ENCODE results near the gene ZNF615.
"Not testable (repeated sequence)": the region's sequence is repeated elsewhere in the genome, so short reads cannot be mapped to it uniquely, and the experiment has no call there.

Gene ZNF615

DNA sequence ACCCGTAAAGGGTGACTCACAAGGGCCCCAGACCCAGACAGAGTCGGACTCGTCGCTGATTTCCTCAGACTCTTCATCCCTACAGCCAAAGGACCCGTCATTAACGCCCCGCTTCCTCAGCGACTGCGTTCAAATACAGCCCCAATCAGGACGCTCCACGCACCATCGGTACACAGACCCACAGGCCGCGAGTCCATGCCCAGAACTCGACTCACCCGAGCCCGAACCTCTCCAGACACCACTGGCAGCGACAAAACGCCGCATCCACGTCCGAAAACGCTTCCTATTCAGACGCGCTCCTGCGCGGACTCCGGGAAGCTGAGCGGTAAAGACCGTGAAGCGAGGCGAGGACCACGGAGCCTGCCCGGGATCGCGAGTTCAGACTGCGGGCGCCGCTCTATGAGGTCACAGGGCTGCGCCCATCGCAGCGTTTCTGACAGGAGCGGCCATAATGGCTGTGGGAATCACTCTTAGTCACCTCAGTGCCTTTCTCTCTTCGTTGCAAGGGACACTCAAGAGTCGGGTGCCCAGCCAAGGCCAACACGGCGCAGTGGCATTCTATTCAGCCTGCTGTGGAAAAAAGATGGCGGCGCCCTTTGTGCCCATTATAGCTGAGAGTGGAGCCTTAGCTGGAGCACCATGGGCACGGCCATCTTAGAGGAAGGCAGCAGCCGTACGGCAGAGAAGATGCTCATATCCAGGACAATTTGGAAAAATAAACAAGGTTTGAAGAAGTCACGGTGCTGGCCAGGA, 20.2 kb upstream of the ZNF615 start, which contains the start of gene ZNF614:
Gene ZNF614, minus strand, starts transcription at position 353 of the 753 bp plus-strand sequence. CDS start 2,634 bp downstream, outside the sequence.
- peak within 1 kb of the TSS; percentile 95 for H3K4me3 ChIP-seq (ENCODE audit: control insufficient read depth, low read depth, low read length)
- TF ChIP-seq, protein P1, sequence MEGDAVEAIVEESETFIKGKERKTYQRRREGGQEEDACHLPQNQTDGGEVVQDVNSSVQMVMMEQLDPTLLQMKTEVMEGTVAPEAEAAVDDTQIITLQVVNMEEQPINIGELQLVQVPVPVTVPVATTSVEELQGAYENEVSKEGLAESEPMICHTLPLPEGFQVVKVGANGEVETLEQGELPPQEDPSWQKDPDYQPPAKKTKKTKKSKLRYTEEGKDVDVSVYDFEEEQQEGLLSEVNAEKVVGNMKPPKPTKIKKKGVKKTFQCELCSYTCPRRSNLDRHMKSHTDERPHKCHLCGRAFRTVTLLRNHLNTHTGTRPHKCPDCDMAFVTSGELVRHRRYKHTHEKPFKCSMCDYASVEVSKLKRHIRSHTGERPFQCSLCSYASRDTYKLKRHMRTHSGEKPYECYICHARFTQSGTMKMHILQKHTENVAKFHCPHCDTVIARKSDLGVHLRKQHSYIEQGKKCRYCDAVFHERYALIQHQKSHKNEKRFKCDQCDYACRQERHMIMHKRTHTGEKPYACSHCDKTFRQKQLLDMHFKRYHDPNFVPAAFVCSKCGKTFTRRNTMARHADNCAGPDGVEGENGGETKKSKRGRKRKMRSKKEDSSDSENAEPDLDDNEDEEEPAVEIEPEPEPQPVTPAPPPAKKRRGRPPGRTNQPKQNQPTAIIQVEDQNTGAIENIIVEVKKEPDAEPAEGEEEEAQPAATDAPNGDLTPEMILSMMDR (conservative IDR thresholded peaks at IDR 0.05; ENCODE audit: control insufficient read depth, insufficient read depth, low read depth, low read length): no peak
- peak; percentile 86 for DNase-seq (ENCODE audit: low read depth)

DNA sequence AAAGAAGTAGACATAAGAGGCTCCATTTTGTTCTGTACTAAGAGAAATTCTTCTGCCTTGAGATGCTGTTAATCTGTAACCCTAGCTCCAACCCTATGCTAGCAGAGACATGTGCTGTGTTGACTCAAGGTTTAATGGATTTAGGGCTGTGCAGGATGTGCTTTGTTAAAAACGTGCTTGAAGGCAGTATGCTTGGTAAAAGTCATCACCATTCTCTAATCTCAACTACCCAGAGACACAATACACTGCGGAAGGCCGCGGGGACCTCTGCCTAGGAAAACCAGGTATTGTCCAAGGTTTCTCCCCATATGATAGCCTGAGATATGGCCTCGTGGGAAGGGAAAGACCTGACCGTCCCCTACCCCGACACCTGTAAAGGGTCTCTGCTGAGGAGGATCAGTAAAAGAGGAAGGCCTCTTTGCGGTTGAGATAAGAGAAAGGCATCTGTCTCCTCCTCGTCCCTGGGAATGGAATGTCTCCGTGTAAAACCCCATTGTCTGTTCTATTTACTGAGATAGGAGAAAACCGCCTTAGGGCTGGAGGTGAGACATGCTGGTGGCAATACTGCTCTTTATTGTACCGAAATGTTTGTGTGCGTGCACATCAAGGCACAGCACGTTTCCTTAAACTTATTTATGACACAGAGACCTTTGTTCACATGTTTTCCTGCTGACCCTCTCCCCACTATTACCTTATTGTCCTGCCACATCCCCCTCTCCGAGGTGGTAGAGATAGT, 18.4 kb upstream of the ZNF615 start:
- DNase-seq (ENCODE audit: low read depth); H3K4me3 ChIP-seq (ENCODE audit: control insufficient read depth, low read depth, low read length): not testable (repeated sequence)

DNA sequence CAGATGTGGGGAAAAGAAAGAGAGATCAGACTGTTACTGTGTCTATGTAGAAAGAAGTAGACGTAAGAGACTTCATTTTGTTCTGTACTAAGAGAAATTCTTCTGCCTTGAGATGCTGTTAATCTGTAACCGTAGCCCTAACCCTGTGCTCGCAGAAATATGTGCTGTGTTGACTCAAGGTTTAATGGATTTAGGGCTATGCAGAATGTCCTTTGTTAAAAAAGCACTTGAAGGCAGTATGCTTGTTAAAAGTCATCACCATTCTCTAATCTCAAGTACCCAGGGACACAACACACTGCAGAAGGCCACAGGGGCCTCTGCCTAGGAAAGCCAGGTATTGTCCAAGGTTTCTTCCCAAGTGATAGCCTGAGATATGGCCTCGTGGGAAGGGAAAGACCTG, 16.5 kb upstream of the ZNF615 start:
- H3K4me3 ChIP-seq (ENCODE audit: control insufficient read depth, low read depth, low read length): not testable (repeated sequence)

DNA sequence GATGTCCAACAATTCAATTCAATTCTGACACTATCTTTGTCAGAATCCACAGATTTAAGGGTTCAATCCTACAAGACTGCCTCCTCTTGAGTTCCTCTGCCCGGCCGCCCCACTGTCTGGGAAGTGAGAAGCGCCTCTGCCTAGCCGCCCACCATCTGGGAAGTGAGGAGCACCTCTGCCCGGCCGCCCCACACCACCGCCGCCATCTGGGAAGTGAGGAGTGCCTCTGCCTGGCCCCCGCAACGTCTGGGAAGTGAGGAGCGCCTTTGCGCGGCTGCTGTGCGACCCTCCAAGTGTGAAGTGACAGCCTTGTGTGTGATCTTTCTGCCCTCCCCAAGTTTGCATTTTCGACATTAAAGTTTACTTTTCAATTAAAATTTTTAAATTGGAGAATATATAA, 14.2 kb upstream of the ZNF615 start:
- TF ChIP-seq, protein P1 (conservative IDR thresholded peaks at IDR 0.05; ENCODE audit: control insufficient read depth, insufficient read depth, low read depth, low read length): no peak
- DNase-seq (ENCODE audit: low read depth): no peak
- H3K4me3 ChIP-seq (ENCODE audit: control insufficient read depth, low read depth, low read length): no peak overlapping the region

More for the DNA sequence above, 16.5 kb upstream of the ZNF615 start:
- not testable (repeated sequence) for DNase-seq (ENCODE audit: low read depth)

DNA sequence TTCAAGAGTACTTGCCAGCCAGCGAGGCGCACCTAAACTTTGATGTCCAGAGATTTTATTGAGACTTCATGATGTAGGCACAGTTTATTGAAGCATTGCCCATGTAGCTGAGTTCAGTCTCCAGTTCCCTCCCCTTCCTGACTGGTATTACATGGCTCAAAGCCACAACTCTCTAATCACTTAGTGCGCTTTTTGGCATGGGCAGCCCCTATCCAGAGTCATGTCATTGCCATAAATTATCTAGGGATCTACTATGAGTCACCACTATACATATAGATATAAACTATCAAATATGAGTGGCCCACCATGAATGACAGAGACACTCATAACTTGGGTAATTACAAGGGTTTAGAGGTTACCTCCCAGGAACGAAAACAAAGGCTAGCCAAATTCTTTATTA, 12.5 kb upstream of the ZNF615 start:
- DNase-seq (ENCODE audit: low read depth): no peak
- TF ChIP-seq, protein P1 (conservative IDR thresholded peaks at IDR 0.05; ENCODE audit: control insufficient read depth, insufficient read depth, low read depth, low read length): no peak
- no peak overlapping the region for H3K4me3 ChIP-seq (ENCODE audit: control insufficient read depth, low read depth, low read length)

DNA sequence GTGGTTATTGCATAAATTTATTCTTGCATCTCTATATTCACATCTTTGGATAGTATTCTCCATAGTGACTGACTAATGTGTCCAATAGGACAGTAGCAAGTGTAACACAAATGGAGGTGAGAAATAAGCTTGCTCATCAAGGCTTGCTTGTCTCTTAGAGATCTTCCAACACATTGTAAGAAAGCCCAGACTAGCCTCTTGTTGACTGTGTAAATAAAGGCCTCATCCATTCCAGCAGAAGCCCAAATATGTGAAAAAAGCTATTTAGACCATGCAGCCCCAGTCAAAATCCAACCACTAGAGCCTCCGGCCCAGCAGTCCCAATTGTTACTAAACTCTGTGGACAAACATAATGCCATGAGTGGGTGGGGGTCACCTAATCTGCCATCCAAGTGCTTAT, 2.7 kb upstream of the ZNF615 start:
- TF ChIP-seq, protein P1 (conservative IDR thresholded peaks at IDR 0.05; ENCODE audit: control insufficient read depth, insufficient read depth, low read depth, low read length): no peak
- H3K4me3 ChIP-seq (ENCODE audit: control insufficient read depth, low read depth, low read length): no peak overlapping the region
- DNase-seq (ENCODE audit: low read depth): no peak

DNA sequence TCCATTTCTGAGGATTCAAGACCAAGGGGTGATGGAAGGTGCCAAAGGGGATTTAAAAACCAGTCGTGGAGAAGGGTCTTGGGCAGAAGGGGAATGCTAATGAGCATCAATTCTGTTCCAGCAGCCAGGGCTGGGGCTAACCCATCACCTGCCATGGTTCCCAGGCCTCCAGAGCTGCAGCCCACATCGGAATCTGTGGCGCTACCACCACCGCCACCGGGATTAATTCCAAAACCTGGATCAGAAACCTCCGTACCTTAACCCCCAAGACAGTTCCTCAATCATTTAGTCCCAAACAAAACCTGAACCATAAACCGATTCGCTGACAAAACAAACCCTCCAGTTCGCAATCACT, 583 bp downstream of the ZNF615 start:
- peak; percentile 7 for DNase-seq (ENCODE audit: low read depth)
- TF ChIP-seq, protein P1 (conservative IDR thresholded peaks at IDR 0.05; ENCODE audit: control insufficient read depth, insufficient read depth, low read depth, low read length): no peak
- H3K4me3 ChIP-seq (ENCODE audit: control insufficient read depth, low read depth, low read length): peak overlapping the region; percentile 94
